KOPT-K1 (cell line): ENCODE measurements around the gene ZBTB22.

Experiments used
- H3K27ac ChIP-seq: fragments of 200-600 bp; sonication (generic); 2 replicates; pipeline ENCODE4 v1.5.1; 2016; ENCODE audit warnings: antibody characterized with exemption, mild to moderate bottlenecking, low read depth, low read length; ENCODE audit not compliant: poor library complexity, severe bottlenecking
- H3K36me3 ChIP-seq: fragments of 200-600 bp; sonication (generic); 2 replicates; pipeline ENCODE4 v1.5.1; 2017; ENCODE audit warnings: antibody characterized with exemption, mild to moderate bottlenecking, low read length, moderate library complexity; ENCODE audit not compliant: insufficient read depth
- H3K9me3 ChIP-seq: fragments of 200-600 bp; sonication (generic); 2 replicates; pipeline ENCODE4 v1.5.1; 2017; ENCODE audit warnings: antibody characterized with exemption, low read length, mild to moderate bottlenecking; ENCODE audit not compliant: insufficient read depth, poor library complexity, severe bottlenecking

Gene ZBTB22

DNA sequence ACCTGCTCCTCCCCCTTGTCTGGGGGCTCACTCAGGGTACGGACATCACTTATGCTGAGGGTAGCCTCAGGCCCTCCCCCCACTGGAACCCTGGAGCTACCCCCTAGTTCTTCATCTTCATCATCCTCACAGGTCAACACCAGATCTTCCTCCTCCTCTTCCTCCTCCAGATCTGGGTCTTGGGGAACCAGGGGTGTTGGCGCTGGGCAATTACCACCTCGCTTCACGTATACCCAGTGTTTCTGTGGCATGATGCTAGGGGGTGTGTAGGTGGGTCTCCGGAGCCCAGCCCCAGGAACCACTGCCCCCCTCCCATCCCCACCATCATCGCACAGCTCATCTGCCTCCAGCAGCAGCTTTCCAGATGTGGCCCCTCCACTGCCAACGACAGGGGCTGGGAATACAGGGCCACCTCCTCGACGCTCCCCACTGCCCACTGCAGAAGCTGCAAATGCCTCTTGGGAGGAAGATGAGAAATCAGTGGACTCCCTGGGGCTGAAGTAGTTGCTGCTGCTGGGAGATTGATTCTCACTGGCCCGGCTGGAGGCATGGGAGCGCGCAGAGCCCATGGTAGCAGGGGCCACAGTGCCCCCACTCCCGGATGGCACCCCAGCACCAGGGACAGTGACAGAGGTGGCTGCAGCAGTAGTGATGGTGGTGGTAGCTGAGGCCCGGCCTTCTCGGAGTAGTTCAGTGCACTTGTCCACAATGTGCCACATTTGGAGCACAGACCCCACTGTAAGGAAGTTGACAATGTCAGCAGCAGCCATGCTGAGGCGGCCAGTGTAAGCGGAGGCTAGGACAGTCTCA is 1.5 kb downstream of the ZBTB22 start:
- Histone ChIP-seq H3K27ac (no peak overlapping the region), H3K36me3 (peaks cover 38% of the 10 kb centered on the region), H3K9me3 (no peaks in the 10 kb centered on the region)

DNA sequence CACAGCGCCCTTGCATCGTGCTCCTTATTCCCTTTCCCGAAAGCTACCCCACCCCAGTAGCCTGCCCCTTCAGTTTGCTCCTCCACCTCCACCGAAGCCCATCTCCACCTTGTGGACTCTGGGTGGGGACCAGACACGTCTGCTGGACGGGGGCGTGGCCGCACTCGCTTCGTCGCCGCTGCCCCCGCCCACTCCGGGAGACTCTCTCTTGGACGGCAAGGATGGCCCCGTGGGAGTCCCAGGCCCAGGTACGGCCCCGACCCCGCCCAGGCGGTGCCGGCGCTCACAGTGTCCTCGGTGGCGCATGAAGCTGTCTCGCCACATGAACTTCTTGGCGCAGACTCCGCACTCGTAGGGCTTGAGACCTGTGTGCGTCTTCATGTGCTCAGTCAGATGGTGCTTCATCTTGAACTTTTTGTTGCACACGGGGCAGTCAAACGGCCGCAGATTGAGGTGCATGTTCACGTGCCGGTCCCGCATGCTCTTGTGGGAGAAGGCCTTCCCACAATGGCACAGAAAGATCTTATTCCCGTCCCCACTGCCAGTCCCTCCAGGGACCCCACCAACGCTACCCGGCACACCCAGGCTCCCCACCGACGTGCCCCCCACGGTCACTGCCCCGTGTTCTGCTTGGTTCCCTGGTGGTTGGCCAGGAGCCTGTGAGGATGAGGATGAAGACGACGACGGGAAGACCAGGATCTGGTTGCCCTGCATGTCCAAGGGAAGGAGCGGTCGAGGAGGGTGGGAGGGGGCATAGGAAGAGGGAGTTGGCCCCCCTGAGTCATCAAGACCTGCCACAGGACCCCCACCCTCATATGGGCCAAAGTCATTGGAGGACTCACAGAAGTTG is 2.4 kb downstream of the ZBTB22 start:
- no peaks in the 10 kb centered on the region for H3K9me3 ChIP-seq
- peaks cover 38% of the 10 kb centered on the region for H3K36me3 ChIP-seq
- H3K27ac ChIP-seq = peak overlapping the region; percentile 99

DNA sequence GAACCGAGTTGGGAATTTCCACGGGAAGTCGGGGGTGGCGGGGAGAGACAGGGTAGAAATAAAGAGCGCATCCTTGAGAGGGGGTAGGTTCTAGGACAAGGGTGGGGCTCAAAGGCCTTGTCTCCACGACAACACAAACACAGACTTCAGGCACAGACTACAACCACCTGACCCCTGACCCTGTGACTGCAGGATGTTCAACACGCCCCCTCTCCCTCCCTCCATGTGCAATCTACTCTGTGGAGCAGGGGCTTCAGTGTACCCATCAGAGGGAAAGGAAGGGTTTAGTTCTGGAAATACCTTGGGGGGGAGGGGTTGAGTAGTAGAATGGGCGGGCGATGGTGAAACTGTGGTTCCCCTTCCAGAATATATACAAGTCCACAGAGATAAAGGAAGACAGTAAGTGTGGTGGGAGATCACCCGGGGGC is 3.0 kb downstream of the ZBTB22 start:
- Histone ChIP-seq H3K9me3 (no peaks in the 10 kb centered on the region), H3K27ac (peak overlapping the region; percentile 99), H3K36me3 (peaks cover 38% of the 10 kb centered on the region)

DNA sequence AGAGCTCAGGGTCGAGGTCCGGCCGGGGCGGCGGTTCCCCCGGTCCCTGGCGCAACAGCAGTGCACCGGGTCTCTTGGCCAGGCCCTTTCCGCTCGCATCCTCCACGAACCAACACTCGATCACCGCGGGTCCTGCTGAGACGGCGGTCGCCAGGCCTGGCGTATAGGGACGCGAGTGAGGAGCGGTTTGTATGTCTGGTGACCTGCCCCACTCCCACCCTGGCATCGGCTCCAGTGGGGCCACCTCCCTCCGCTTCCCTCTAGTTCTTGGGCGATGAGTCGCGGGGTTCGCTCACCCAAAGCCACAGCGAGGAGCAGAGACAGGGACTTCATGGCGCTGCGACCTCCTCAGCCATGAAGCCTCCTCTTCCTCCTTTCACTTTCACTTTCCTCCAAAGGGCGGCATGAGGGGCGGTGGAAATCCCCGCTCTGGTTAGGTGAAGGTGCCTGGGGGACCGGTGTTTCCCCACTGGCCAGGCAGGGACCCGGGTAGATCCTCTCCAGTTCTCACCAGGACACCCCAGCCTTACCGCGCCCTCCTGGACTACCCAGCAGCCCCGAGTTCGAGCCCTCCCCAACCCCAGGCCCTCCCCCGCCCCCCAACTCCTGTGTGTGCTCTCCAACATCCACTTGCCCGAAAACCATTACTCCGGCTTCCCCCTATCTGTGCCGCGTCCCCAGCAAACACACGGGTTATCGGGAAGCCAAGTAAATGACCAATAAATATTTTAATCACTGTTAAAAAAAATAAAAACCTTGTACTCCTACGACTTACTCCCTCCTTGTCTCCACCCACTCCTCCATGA is 3.6 kb downstream of the ZBTB22 start, which contains the start of gene TAPBP:
TSS of gene TAPBP (minus strand) at position 370 of the 806 bp plus-strand sequence. CDS start at position 333, 37 bp downstream.
- Histone ChIP-seq H3K27ac (peak within 1 kb of the TSS; percentile 99), H3K36me3 (peaks cover 38% of the 10 kb centered on the region), H3K9me3 (no peaks in the 10 kb centered on the region)

- Histone ChIP-seq H3K27ac (peak overlapping the region; percentile 99), H3K36me3 (peaks cover 39% of the 10 kb centered on the region)
Observed at GRCh38 chr6:33313105-33313708, 4.3 kb downstream of the ZBTB22 start.

DNA sequence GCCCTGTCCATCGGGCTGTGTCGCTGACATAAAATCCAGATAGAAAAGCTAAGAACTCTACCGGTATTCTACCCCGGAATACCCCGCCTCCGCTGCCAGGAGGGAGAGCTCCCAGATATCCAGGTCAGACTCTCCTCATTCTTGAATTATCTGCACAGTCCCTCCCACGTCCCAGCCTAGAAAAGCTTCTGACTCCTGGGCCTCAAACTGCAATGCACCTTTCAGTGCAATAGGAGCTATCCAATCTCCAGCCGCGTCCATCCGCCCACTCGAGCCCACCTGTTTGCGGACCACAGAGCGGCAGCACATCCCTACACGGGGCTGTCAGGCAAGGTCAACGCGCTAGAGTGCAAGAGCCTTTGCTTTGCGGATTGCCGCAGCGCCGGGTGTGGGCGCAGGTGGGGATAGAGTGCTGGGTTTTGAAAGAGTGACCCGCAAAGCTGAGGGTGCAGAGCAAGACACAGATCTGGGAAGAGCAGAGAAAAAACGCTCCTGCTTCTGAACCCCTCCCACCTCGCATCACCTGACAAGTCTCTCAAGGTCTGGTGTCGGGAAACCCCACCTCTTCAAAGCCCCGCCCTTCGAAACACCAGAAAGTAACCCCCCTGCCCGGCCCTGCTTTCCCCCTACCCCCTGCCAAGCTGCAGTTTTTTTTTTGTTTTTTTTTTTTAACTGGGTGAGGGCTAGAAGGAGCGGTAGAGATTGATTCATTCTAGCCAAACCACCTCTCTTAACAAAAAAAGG is 5.0 kb downstream of the ZBTB22 start:
- peak overlapping the region; percentile 99 for H3K27ac ChIP-seq

More at GRCh38 chr6:33313105-33313708, 4.3 kb downstream of the ZBTB22 start:
- H3K9me3 ChIP-seq = no peaks in the 10 kb centered on the region

DNA sequence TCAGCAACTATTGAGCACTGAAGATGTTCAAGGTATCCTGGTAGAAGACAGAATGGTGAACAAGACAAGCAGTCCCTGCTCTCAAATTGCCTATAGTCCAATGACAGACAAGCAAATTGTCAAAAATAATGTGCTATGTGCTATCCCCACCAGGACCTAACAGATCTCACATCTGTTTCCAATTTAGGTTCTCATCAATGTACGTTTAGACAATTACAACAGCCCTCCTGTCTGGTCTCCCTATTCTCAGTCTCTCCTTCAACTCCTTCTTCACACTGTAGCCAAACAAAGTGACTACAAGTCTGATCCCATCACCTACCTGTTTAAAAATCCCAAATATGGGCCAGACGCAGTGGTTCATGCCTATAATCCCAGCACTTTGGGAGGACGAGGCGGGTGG is 11.2 kb downstream of the ZBTB22 start:
- peaks cover 94% of the 10 kb centered on the region for H3K36me3 ChIP-seq
- H3K27ac ChIP-seq = no peak overlapping the region
- H3K9me3 ChIP-seq = no peaks in the 10 kb centered on the region

More for the DNA sequence above, 5.0 kb downstream of the ZBTB22 start:
- H3K9me3 ChIP-seq = no peaks in the 10 kb centered on the region
- H3K36me3 ChIP-seq = peaks cover 45% of the 10 kb centered on the region

DNA sequence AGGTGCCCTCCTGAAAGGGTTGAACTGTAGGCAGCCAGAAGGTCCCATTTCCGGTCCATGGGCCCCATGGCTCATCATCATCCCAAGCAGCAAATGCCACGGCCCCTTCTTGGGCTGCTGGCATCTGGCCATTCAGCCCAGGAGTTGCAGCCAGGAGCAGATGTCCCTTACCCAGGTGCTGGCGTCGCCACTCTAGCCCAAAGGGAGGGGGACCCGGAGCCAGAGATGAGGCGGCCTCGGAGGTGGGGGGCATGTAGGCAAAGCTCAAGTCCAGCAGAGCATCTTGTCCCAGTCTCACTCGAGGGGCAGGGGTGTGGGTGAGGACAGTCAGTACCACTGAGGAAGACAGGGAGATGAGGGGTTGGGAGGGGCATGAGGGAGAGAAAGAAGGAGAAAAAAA is 12.5 kb downstream of the ZBTB22 start:
- Histone ChIP-seq H3K27ac (no peak overlapping the region), H3K36me3 (peaks cover 89% of the 10 kb centered on the region)

DNA sequence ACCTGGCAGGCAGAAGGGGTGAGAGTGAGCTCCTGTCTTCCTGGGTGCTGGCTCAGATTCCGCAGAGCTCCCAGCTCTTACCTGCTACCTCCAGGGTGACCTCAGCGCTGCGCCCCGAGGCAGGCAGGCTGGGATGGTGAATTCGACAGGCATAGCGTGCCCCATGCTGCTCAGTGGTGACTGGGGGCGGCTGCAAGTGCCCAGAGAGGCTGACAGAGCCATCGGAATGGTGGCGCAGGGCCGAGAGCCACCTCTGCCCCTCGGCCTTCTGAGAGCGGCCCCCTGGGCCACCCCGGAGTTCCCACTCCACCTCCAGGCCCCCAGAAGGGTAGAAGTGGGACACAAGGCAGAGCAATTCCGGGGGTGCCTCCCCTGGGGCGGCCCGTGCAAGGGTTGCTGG is 13.3 kb downstream of the ZBTB22 start:
- Histone ChIP-seq H3K36me3 (peaks cover 82% of the 10 kb centered on the region), H3K27ac (no peak overlapping the region), H3K9me3 (no peaks in the 10 kb centered on the region)

More for the DNA sequence above, 12.5 kb downstream of the ZBTB22 start:
- no peaks in the 10 kb centered on the region for H3K9me3 ChIP-seq

GRCh38 chr6:33301877-33302276 is 15.7 kb downstream of the ZBTB22 start:
- Histone ChIP-seq H3K9me3 (no peaks in the 10 kb centered on the region), H3K36me3 (peaks cover 62% of the 10 kb centered on the region), H3K27ac (no peak overlapping the region)

DNA sequence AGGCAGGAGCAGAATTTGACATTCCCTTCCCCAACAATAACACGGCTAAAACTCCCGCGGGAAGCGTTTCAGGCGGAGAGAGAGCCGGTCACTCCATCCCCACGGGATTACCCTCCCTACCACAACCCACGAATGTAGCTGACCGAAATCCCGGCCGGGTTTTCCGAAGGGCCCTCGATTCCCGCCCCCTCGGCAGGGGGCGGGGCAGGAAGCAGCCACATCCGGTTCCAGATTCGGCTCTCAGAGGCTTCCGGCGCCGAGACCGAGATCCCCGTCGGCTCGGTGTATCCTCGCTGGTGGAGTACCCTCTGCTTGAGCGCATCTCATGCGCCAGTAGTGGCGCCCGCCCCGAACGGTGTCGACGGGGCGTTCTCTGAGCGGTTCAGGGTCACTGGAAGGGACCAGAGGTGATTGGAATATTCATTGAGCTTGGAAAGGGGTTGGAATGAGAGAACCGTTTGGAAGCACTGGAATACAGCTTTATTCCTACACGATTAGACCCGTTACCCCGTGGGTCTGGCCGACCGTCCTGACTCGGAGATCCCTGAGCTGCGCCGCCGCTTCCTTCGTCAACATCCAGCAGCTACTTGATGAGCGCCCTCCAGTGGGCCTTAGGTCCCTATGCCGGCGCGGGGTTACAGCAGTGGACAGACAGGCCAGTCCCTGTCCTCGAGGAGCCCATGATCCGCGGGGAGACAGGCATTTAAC is 18.2 kb downstream of the ZBTB22 start:
- Histone ChIP-seq H3K36me3 (peaks cover 59% of the 10 kb centered on the region), H3K9me3 (no peaks in the 10 kb centered on the region), H3K27ac (peak overlapping the region; percentile 96)

GRCh38 chr6:33298773-33299236 is 18.7 kb downstream of the ZBTB22 start, which contains the start of gene RGL2:
Gene RGL2 (minus strand): TSS chr6:33298942. CDS start chr6:33298610, 332 bp downstream.
- Histone ChIP-seq H3K36me3 (peaks cover 59% of the 10 kb centered on the region), H3K27ac (peak within 1 kb of the TSS; percentile 96), H3K9me3 (no peaks in the 10 kb centered on the region)
